Muscle layer of duodenum (tissue), 2 donors: Measurements from ENCODE around the gene CHMP2A.
A peak's percentile ranks its signal among the peaks of the same experiment; 100 is the strongest.

Experiments
- H3K27ac ChIP-seq: one replicate; pipeline ENCODE4 v1.7.0; 2013; ENCODE audit warnings: mild to moderate bottlenecking, low read length
- H3K27me3 ChIP-seq: one replicate; pipeline ENCODE4 v1.7.0; 2013; ENCODE audit warnings: low read depth, mild to moderate bottlenecking, control low read depth, low read length
- H3K36me3 ChIP-seq, 2 donors: one replicate each; pipeline ENCODE4 v1.7.0; 2013; ENCODE audit warnings: low read length in 2 of 2, control low read depth in 1 of 2, mild to moderate bottlenecking in 1 of 2; ENCODE audit not compliant: insufficient read depth in 2 of 2, control insufficient read depth in 1 of 2
- H3K4me1 ChIP-seq, 2 donors: one replicate each; pipeline ENCODE4 v1.7.0; 2013; ENCODE audit warnings: low read length in 2 of 2, mild to moderate bottlenecking in 2 of 2, control low read depth in 1 of 2, moderate library complexity in 1 of 2; ENCODE audit not compliant: insufficient read depth in 2 of 2, control insufficient read depth in 1 of 2
- H3K4me3 ChIP-seq, 2 donors: one replicate each; pipeline ENCODE4 v1.7.0; 2013; ENCODE audit warnings: low read length in 2 of 2, low read depth in 1 of 2, mild to moderate bottlenecking in 1 of 2
- H3K9me3 ChIP-seq, 2 donors: one replicate each; pipeline ENCODE4 v1.7.0; 2013; ENCODE audit warnings: low read length in 2 of 2, control low read depth in 1 of 2, mild to moderate bottlenecking in 1 of 2; ENCODE audit not compliant: control insufficient read depth in 1 of 2
- donor health status: healthy.

The CHMP2A gene

GRCh38 chr19:58566989-58567388 lies 12.1 kb upstream of the CHMP2A start:
- H3K4me3 ChIP-seq, result no peak overlapping the region

DNA sequence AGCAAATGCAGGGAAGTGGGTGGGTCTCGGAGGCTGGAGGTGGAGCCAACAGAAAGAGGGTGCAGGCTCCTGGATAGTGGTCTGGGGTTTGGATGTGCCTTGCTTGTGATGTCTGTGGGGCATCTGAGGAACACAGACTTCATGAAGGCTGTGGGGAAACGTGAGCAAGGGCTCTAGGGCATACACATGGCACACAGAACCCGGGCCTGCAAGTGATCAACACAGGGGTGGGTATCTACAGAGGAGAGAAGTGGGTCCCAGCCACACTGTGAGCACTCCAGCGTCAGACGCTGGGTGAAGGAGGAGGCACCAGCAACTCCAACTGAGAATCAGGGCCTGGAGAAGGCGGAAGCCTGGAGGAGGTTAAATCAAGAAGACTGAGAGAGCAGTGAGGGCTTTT lies 8.9 kb upstream of the CHMP2A start:
- Histone ChIP-seq H3K27ac (no peak overlapping the region), H3K4me3 (no peak overlapping the region), H3K27me3 (no peaks in the 10 kb centered on the region), H3K9me3 (no peaks in the 10 kb centered on the region), H3K36me3 (peaks cover 3 to 13% of the 10 kb centered on the region in 2 donors), H3K4me1 (peaks cover 18 to 39% of the 10 kb centered on the region in 2 donors)

More at GRCh38 chr19:58566989-58567388, 12.1 kb upstream of the CHMP2A start:
- H3K36me3 ChIP-seq, result peaks cover 15 to 20% of the 10 kb centered on the region in 2 donors
- H3K4me1 ChIP-seq, result peaks cover 10 to 22% of the 10 kb centered on the region in 2 donors
- no peak overlapping the region for H3K27ac ChIP-seq
- no peaks in the 10 kb centered on the region for H3K27me3 ChIP-seq
- no peaks in the 10 kb centered on the region for H3K9me3 ChIP-seq

- Histone ChIP-seq H3K27ac (no peak overlapping the region), H3K9me3 (no peaks in the 10 kb centered on the region), H3K36me3 (peaks cover 0 to 16% of the 10 kb centered on the region in 2 donors), H3K4me1 (peaks cover 18 to 39% of the 10 kb centered on the region in 2 donors), H3K4me3 (peak overlapping the region; percentile 30 to 69), H3K27me3 (no peaks in the 10 kb centered on the region)
These were observed 8.2 kb upstream of the CHMP2A start for GRCh38 chr19:58563034-58563573.

GRCh38 chr19:58562122-58563033 lies 7.5 kb upstream of the CHMP2A start:
- H3K27ac ChIP-seq, result no peak overlapping the region
- peak overlapping the region; percentile 30 to 69 for H3K4me3 ChIP-seq
- H3K36me3 ChIP-seq, result peaks cover 0 to 16% of the 10 kb centered on the region in 2 donors

GRCh38 chr19:58561373-58562121 lies 6.6 kb upstream of the CHMP2A start:
- Histone ChIP-seq H3K27me3 (no peaks in the 10 kb centered on the region), H3K9me3 (no peaks in the 10 kb centered on the region), H3K36me3 (peaks cover 2 to 15% of the 10 kb centered on the region in 2 donors), H3K27ac (no peak overlapping the region), H3K4me3 (peak overlapping the region; percentile 26 to 69), H3K4me1 (peaks cover 18 to 51% of the 10 kb centered on the region in 2 donors)

More at GRCh38 chr19:58562122-58563033, 7.5 kb upstream of the CHMP2A start:
- Histone ChIP-seq H3K27me3 (no peaks in the 10 kb centered on the region), H3K9me3 (no peaks in the 10 kb centered on the region), H3K4me1 (peaks cover 18 to 43% of the 10 kb centered on the region in 2 donors)

DNA sequence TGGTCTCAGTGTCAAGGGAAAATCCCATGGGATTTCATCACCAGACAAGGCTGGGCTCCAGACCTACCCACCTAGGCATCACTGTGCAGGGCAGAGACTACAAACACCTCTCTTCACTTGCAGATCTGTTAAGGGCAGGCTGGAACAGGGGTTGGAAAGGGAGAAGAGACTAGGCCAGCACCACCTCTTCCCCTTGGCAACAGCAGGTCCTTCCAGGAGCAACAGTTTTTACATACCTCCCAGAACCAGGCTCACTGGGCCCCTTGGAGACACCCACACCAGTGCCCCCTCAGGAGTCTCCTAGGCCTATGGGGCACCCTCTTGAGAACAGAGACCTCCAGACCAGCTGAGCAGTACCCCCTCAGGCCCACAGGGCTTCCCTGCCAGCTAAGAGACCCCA lies 6.0 kb upstream of the CHMP2A start:
- Histone ChIP-seq H3K9me3 (no peaks in the 10 kb centered on the region), H3K27me3 (no peaks in the 10 kb centered on the region), H3K27ac (no peak overlapping the region), H3K4me3 (no peak overlapping the region), H3K4me1 (peaks cover 18 to 57% of the 10 kb centered on the region in 2 donors), H3K36me3 (peaks cover 8 to 20% of the 10 kb centered on the region in 2 donors)

- Histone ChIP-seq H3K4me1 (peaks cover 18 to 64% of the 10 kb centered on the region in 2 donors), H3K36me3 (peaks cover 9 to 20% of the 10 kb centered on the region in 2 donors), H3K9me3 (no peaks in the 10 kb centered on the region), H3K27ac (no peak overlapping the region), H3K27me3 (no peaks in the 10 kb centered on the region), H3K4me3 (peak overlapping the region; percentile 77 to 92)
These were observed 5.3 kb upstream of the CHMP2A start for GRCh38 chr19:58560007-58560887.

DNA sequence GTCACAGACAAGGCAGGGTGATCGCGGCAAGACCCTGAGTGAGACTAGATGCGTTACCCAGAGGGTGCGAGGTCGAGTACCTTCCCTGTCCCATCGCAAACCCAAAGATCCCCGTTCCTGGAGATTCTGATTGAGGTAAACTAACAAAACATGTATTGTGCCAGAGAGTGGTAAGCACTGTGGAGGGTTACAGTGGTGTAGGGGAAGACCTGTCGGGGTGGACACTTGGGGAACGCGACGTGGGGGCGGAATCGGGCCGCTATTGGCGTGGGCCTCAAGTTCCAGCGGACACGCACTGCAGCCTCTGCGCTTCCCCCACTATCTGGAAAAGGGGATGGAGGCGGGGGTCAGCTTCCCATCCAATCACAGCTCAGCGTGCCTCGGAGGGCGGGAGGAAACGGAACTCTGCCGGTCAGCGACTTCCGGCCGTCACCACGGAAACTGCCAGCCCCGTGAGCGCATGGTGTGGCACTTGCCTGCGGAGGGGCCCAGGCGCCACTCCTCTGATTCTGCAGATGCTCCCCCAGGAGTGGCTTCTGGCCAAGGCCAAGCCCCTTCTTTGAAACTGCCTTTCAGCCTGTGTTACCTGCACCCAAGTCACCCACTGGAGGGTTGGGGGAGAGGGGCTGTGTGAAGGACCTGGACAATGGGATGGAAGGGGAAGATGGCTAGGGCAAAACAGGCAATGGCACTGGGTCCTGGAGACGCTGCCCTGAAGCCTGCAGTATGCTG lies 4.5 kb upstream of the CHMP2A start:
- Histone ChIP-seq H3K4me3 (peak overlapping the region; percentile 77 to 92), H3K27me3 (no peaks in the 10 kb centered on the region), H3K4me1 (peaks cover 18 to 65% of the 10 kb centered on the region in 2 donors), H3K9me3 (no peaks in the 10 kb centered on the region), H3K36me3 (peaks cover 9 to 20% of the 10 kb centered on the region in 2 donors), H3K27ac (peak overlapping the region; percentile 99)

DNA sequence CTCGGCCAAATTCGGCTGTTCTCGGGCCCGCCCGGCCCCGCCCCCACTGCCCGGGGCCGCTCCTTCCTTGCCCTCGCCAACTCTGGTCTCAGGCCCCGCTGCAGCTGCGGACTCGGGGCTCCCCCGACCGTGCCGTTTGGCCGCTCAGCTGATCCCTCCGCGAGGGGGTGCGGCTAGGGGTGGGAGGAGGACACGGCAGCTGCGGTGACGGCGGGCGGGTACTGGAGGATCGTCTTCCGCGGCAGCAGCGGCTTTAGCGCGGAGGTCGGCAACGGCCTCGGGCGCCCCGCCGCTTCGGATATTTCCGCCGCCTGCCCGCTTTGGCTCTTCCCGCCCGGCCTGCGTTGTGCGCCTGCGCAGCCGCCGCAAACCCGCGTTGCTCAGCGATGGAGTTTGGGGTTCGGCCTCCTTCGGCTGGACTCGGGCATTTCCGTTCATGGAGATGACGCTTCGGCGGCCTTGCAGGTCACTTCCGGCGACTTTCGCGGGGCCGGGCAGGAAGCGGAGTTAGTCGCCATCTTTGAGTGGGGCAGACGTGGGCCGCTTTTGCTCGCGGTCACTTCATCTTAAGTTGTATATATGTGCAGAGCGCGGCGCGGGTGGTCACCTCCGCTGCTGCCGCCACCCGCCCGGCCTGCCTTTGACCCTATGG lies 3.8 kb upstream of the CHMP2A start:
- Histone ChIP-seq H3K27me3 (no peaks in the 10 kb centered on the region), H3K4me3 (peak overlapping the region; percentile 77 to 92), H3K4me1 (peaks cover 22 to 72% of the 10 kb centered on the region in 2 donors), H3K9me3 (no peaks in the 10 kb centered on the region), H3K36me3 (peaks cover 9 to 20% of the 10 kb centered on the region in 2 donors), H3K27ac (peak overlapping the region; percentile 99)
